Transverse colon (tissue), 3 donors: ENCODE data around the gene HUNK.

Experiments
- CTCF ChIP-seq, 5 experiments: fragments of 200-600 bp in 3 of 5; fragments of 450-650 bp in 2 of 5; sonication (generic) in 3 of 5; IDR thresholded peaks; 1 replicate in 2 of 5; 2 replicates in 3 of 5; pipeline ENCODE4 v1.5.1; 2016 to 2017; ENCODE audit warnings: antibody characterized with exemption in 5 of 5, inconsistent platforms in 3 of 5, mild to moderate bottlenecking in 2 of 5, moderate library complexity in 1 of 5
- EP300 ChIP-seq: sonication (generic); formaldehyde crosslinking; IDR thresholded peaks from one replicate; pipeline ENCODE4 v1.6.1; 2017; ENCODE audit warnings: antibody characterized with exemption, low read depth
- POLR2A ChIP-seq: fragments of 450-650 bp; IDR thresholded peaks from one replicate; pipeline ENCODE4 v1.6.1; 2016; ENCODE audit warnings: antibody characterized with exemption, mild to moderate bottlenecking, moderate library complexity

GRCh38 chr21:31923756-31924155 is 50.9 kb downstream of the HUNK start:
- TF ChIP-seq CTCF (IDR thresholded peaks at IDR 0.05): no peak
- no peak for TF ChIP-seq POLR2A
- TF ChIP-seq EP300: no peak
